ENCODE measurements around the gene INVS. TPM values are rescaled to one million over a fixed set of nuclear protein-coding genes. Genes with fewer than 3 reads are reported as not detected.

Gene INVS
- total and polyA plus RNA-seq, 2 donors (not counting 3 experiments of a cell fraction or from before 2014, with no cell fraction given), result 8.5 to 17.9 TPM

- Histone ChIP-seq H3K79me2 (ENCODE audit: control insufficient read depth, insufficient read depth, low read length) (peaks cover 48% of the 10 kb centered on the region), H3K4me1 (ENCODE audit: control insufficient read depth, extremely low read depth, insufficient read depth, low read length) (peaks cover 15% of the 10 kb centered on the region), H4K20me1 (replicated peaks; ENCODE audit: control insufficient read depth, extremely low read depth, insufficient read depth, low read length) (peaks cover 32% of the 10 kb centered on the region), H3K9ac (replicated peaks; ENCODE audit: extremely low read depth, insufficient read depth, low read length) (no peak overlapping the region), H3K4me3 (replicated peaks in 1 of 3; ENCODE audit: insufficient read depth in 1 of 3, low read depth in 1 of 3, low read length in 3 of 3) (no peak overlapping the region), H3K9me1 (replicated peaks; ENCODE audit: control insufficient read depth, extremely low read depth, insufficient read depth, low read length) (no peaks in the 10 kb centered on the region), H3K36me3 (ENCODE audit: control insufficient read depth in 2 of 2, extremely low read depth in 1 of 2, insufficient read depth in 2 of 2, low read length in 2 of 2) (no peaks in the 10 kb centered on the region), H2AFZ (ENCODE audit: low read depth, low read length) (no peak overlapping the region), H3K9me3 (replicated peaks; ENCODE audit: control insufficient read depth, insufficient read depth, low read length) (no peaks in the 10 kb centered on the region), H3K27me3 (ENCODE audit: control insufficient read depth in 2 of 2, insufficient read depth in 2 of 2, low read length in 2 of 2) (no peaks in the 10 kb centered on the region), H3K4me2 (ENCODE audit: insufficient read depth, low read length) (no peak overlapping the region), H3K27ac (ENCODE audit: insufficient read depth, low read depth, low read length) (no peak overlapping the region)
- TF ChIP-seq MYC (IDR thresholded peaks at IDR 0.05; ENCODE audit: low read depth, low read length), result no peak
- no peak for TF ChIP-seq FOS (IDR thresholded peaks at IDR 0.05; ENCODE audit: borderline replicate concordance, insufficient read depth, low read length)
- no peak for TF ChIP-seq POLR2AphosphoS5 (IDR thresholded peaks at IDR 0.05; ENCODE audit: insufficient read depth, low read depth, low read length)
- no peak for TF ChIP-seq JUN (IDR thresholded peaks at IDR 0.05; ENCODE audit: borderline replicate concordance, insufficient read depth, insufficient read length, low read depth)
- no peak for TF ChIP-seq CTCF (IDR thresholded peaks at IDR 0.05; ENCODE audit: extremely low read depth in 1 of 2, insufficient read depth in 1 of 2, low read depth in 1 of 2, low read length in 2 of 2)
- no peak for TF ChIP-seq GATA2 (IDR thresholded peaks at IDR 0.05; ENCODE audit: insufficient read depth, insufficient read length, low read depth, low read length)
- TF ChIP-seq EZH2 (IDR thresholded peaks at IDR 0.05; ENCODE audit: borderline replicate concordance, low read depth, low read length, severe bottlenecking), result no peak
- no peak for TF ChIP-seq POLR2A (IDR thresholded peaks at IDR 0.05; ENCODE audit: low read depth, low read length)
- no peak for TF ChIP-seq MAX (IDR thresholded peaks at IDR 0.05; ENCODE audit: insufficient read depth, insufficient read length)
- intact Hi-C loops (cut with micrococcal nuclease) (no loop called here), dilution Hi-C loops (cut with MboI; ENCODE audit: extremely low pct_ligation_motif_present, low sequenced_read_pairs) (no loop called here)
- DNase-seq (ENCODE audit: low read depth, low spot score) (no peak), FAIRE-seq (no peak)
- no TSS peak for BruUV-seq (replicated peaks)
- CTCF ChIA-PET, result no interaction called here
- POLR2A ChIA-PET, result interaction anchor here (0.7 kb wide), 1 partner anchor 504 kb away, joined by 3 read pairs; no protein-coding TSS in a partner anchor
These were observed 16.3 kb upstream of the INVS start for GRCh38 chr9:100082782-100083181.
